ENCODE data around the gene MRPS12. TPM values are rescaled to one million over a fixed set of nuclear protein-coding genes. Genes with fewer than 3 reads are reported as not detected.

MRPS12 gene
- polyA plus RNA-seq, 2 donors, result 15.0 to 54.4 TPM

- peak overlapping the region; percentile 67 to 86 for H3K4me3 ChIP-seq (ENCODE audit: low read depth in 1 of 2, low read length in 2 of 2)
- no peaks in the 10 kb centered on the region for H3K9me3 ChIP-seq (ENCODE audit: control insufficient read depth in 2 of 2, insufficient read depth in 1 of 2, low read depth in 1 of 2, low read length in 1 of 2)
- peak overlapping the region; percentile 57 to 96 for H3K27ac ChIP-seq (ENCODE audit: low read depth in 2 of 2, low read length in 1 of 2)
- 5% methylated on average over 25 of the region's 25 CpGs for WGBS, 2 donors
- H3K27me3 ChIP-seq (ENCODE audit: control insufficient read depth in 1 of 2, insufficient read depth in 2 of 2, low read length in 2 of 2), result no peaks in the 10 kb centered on the region
- peaks cover 0 to 5% of the 10 kb centered on the region in 2 donors for H3K36me3 ChIP-seq (ENCODE audit: control insufficient read depth in 2 of 2, insufficient read depth in 2 of 2, low read length in 1 of 2)
- peaks cover 4 to 10% of the 10 kb centered on the region in 2 donors for H3K4me1 ChIP-seq (ENCODE audit: control insufficient read depth in 2 of 2, insufficient read depth in 2 of 2, low read length in 1 of 2)
Measured at GRCh38 chr19:38898788-38899446, 31.8 kb upstream of the MRPS12 start.

GRCh38 chr19:38899447-38900201, 31.1 kb upstream of the MRPS12 start, which contains the start of the genes NFKBIB and SIRT2:
Gene NFKBIB, plus strand, starts transcription at chr19:38899969. Its CDS starts 64 bp downstream, at chr19:38900033.
Gene SIRT2, minus strand, starts transcription at chr19:38899618. Its CDS starts 97 bp downstream, at chr19:38899521.
- Histone ChIP-seq H3K27me3 (ENCODE audit: control insufficient read depth in 1 of 2, insufficient read depth in 2 of 2, low read length in 2 of 2) (no peaks in the 10 kb centered on the region), H3K9me3 (ENCODE audit: control insufficient read depth in 2 of 2, insufficient read depth in 1 of 2, low read depth in 1 of 2, low read length in 1 of 2) (no peaks in the 10 kb centered on the region), H3K27ac (ENCODE audit: low read depth in 2 of 2, low read length in 1 of 2) (peak within 1 kb of the TSS; percentile 93 to 96), H3K4me3 (ENCODE audit: low read depth in 1 of 2, low read length in 2 of 2) (peak within 1 kb of the TSS; percentile 86 to 95), H3K36me3 (ENCODE audit: control insufficient read depth in 2 of 2, insufficient read depth in 2 of 2, low read length in 1 of 2) (peaks cover 0 to 5% of the 10 kb centered on the region in 2 donors), H3K4me1 (ENCODE audit: control insufficient read depth in 2 of 2, insufficient read depth in 2 of 2, low read length in 1 of 2) (peaks cover 4 to 10% of the 10 kb centered on the region in 2 donors)
- 0 to 1% methylated on average over 60 to 64 of the region's 64 CpGs for WGBS, 2 donors

- Histone ChIP-seq H3K4me1 (ENCODE audit: control insufficient read depth in 2 of 2, insufficient read depth in 2 of 2, low read length in 1 of 2) (peaks cover 6 to 10% of the 10 kb centered on the region in 2 donors), H3K4me3 (ENCODE audit: low read depth in 1 of 2, low read length in 2 of 2) (peak overlapping the region; percentile 86 to 95), H3K9me3 (ENCODE audit: control insufficient read depth in 2 of 2, insufficient read depth in 1 of 2, low read depth in 1 of 2, low read length in 1 of 2) (no peaks in the 10 kb centered on the region), H3K27me3 (ENCODE audit: control insufficient read depth in 1 of 2, insufficient read depth in 2 of 2, low read length in 2 of 2) (no peaks in the 10 kb centered on the region), H3K27ac (ENCODE audit: low read depth in 2 of 2, low read length in 1 of 2) (peak overlapping the region; percentile 93 to 94), H3K36me3 (ENCODE audit: control insufficient read depth in 2 of 2, insufficient read depth in 2 of 2, low read length in 1 of 2) (peaks cover 3 to 6% of the 10 kb centered on the region in 2 donors)
- 2 to 3% methylated on average over 8 of the region's 8 CpGs for WGBS, 2 donors
Measured at GRCh38 chr19:38900202-38900629, 30.5 kb upstream of the MRPS12 start.

- peaks cover 3 to 11% of the 10 kb centered on the region in 2 donors for H3K36me3 ChIP-seq (ENCODE audit: control insufficient read depth in 2 of 2, insufficient read depth in 2 of 2, low read length in 1 of 2)
- no peaks in the 10 kb centered on the region for H3K27me3 ChIP-seq (ENCODE audit: control insufficient read depth in 1 of 2, insufficient read depth in 2 of 2, low read length in 2 of 2)
- H3K4me3 ChIP-seq (ENCODE audit: low read depth in 1 of 2, low read length in 2 of 2), result peak overlapping the region in 1 of 2 donors; percentile 86
- H3K4me1 ChIP-seq (ENCODE audit: control insufficient read depth in 2 of 2, insufficient read depth in 2 of 2, low read length in 1 of 2), result peaks cover 8 to 10% of the 10 kb centered on the region in 2 donors
- H3K27ac ChIP-seq (ENCODE audit: low read depth in 2 of 2, low read length in 1 of 2), result no peak overlapping the region
- no peaks in the 10 kb centered on the region for H3K9me3 ChIP-seq (ENCODE audit: control insufficient read depth in 2 of 2, insufficient read depth in 1 of 2, low read depth in 1 of 2, low read length in 1 of 2)
- 20 to 23% methylated on average over 3 of the region's 3 CpGs for WGBS, 2 donors
Measured at GRCh38 chr19:38900743-38901190, 30.0 kb upstream of the MRPS12 start.

GRCh38 chr19:38901683-38902082, 29.1 kb upstream of the MRPS12 start:
- Histone ChIP-seq H3K27ac (ENCODE audit: low read depth in 2 of 2, low read length in 1 of 2) (no peak overlapping the region), H3K9me3 (ENCODE audit: control insufficient read depth in 2 of 2, insufficient read depth in 1 of 2, low read depth in 1 of 2, low read length in 1 of 2) (no peaks in the 10 kb centered on the region), H3K36me3 (ENCODE audit: control insufficient read depth in 2 of 2, insufficient read depth in 2 of 2, low read length in 1 of 2) (peaks cover 3 to 10% of the 10 kb centered on the region in 2 donors), H3K27me3 (ENCODE audit: control insufficient read depth in 1 of 2, insufficient read depth in 2 of 2, low read length in 2 of 2) (no peaks in the 10 kb centered on the region), H3K4me1 (ENCODE audit: control insufficient read depth in 2 of 2, insufficient read depth in 2 of 2, low read length in 1 of 2) (peaks cover 8 to 10% of the 10 kb centered on the region in 2 donors), H3K4me3 (ENCODE audit: low read depth in 1 of 2, low read length in 2 of 2) (no peak overlapping the region)
- 100% methylated on average over 1 of the region's 1 CpG for WGBS, 2 donors

- Histone ChIP-seq H3K4me1 (ENCODE audit: control insufficient read depth in 2 of 2, insufficient read depth in 2 of 2, low read length in 1 of 2) (peaks cover 0 to 4% of the 10 kb centered on the region in 2 donors), H3K36me3 (ENCODE audit: control insufficient read depth in 2 of 2, insufficient read depth in 2 of 2, low read length in 1 of 2) (peaks cover 3 to 30% of the 10 kb centered on the region in 2 donors), H3K27me3 (ENCODE audit: control insufficient read depth in 1 of 2, insufficient read depth in 2 of 2, low read length in 2 of 2) (no peaks in the 10 kb centered on the region), H3K27ac (ENCODE audit: low read depth in 2 of 2, low read length in 1 of 2) (no peak overlapping the region), H3K9me3 (ENCODE audit: control insufficient read depth in 2 of 2, insufficient read depth in 1 of 2, low read depth in 1 of 2, low read length in 1 of 2) (no peaks in the 10 kb centered on the region), H3K4me3 (ENCODE audit: low read depth in 1 of 2, low read length in 2 of 2) (no peak overlapping the region)
- 87 to 89% methylated on average over 35 of the region's 35 CpGs for WGBS, 2 donors
Measured at GRCh38 chr19:38904581-38905539, 25.9 kb upstream of the MRPS12 start.

GRCh38 chr19:38905620-38906019, 25.1 kb upstream of the MRPS12 start:
- H3K36me3 ChIP-seq (ENCODE audit: control insufficient read depth in 2 of 2, insufficient read depth in 2 of 2, low read length in 1 of 2), result peaks cover 3 to 32% of the 10 kb centered on the region in 2 donors
- no peak overlapping the region for H3K4me3 ChIP-seq (ENCODE audit: low read depth in 1 of 2, low read length in 2 of 2)
- H3K9me3 ChIP-seq (ENCODE audit: control insufficient read depth in 2 of 2, insufficient read depth in 1 of 2, low read depth in 1 of 2, low read length in 1 of 2), result no peaks in the 10 kb centered on the region
- 94 to 95% methylated on average over 4 of the region's 4 CpGs for WGBS, 2 donors
- H3K4me1 ChIP-seq (ENCODE audit: control insufficient read depth in 2 of 2, insufficient read depth in 2 of 2, low read length in 1 of 2), result peaks cover 0 to 4% of the 10 kb centered on the region in 2 donors
- no peaks in the 10 kb centered on the region for H3K27me3 ChIP-seq (ENCODE audit: control insufficient read depth in 1 of 2, insufficient read depth in 2 of 2, low read length in 2 of 2)
- H3K27ac ChIP-seq (ENCODE audit: low read depth in 2 of 2, low read length in 1 of 2), result no peak overlapping the region

- peaks cover 2 to 4% of the 10 kb centered on the region in 2 donors for H3K4me1 ChIP-seq (ENCODE audit: control insufficient read depth in 2 of 2, insufficient read depth in 2 of 2, low read length in 1 of 2)
- H3K27ac ChIP-seq (ENCODE audit: low read depth in 2 of 2, low read length in 1 of 2), result no peak overlapping the region
- WGBS, 2 donors, result 93 to 94% methylated on average over 29 of the region's 29 CpGs
- no peaks in the 10 kb centered on the region for H3K27me3 ChIP-seq (ENCODE audit: control insufficient read depth in 1 of 2, insufficient read depth in 2 of 2, low read length in 2 of 2)
- no peak overlapping the region for H3K4me3 ChIP-seq (ENCODE audit: low read depth in 1 of 2, low read length in 2 of 2)
- peaks cover 3 to 32% of the 10 kb centered on the region in 2 donors for H3K36me3 ChIP-seq (ENCODE audit: control insufficient read depth in 2 of 2, insufficient read depth in 2 of 2, low read length in 1 of 2)
- H3K9me3 ChIP-seq (ENCODE audit: control insufficient read depth in 2 of 2, insufficient read depth in 1 of 2, low read depth in 1 of 2, low read length in 1 of 2), result no peaks in the 10 kb centered on the region
Measured at GRCh38 chr19:38907227-38907626, 23.5 kb upstream of the MRPS12 start.

- peaks cover 3 to 32% of the 10 kb centered on the region in 2 donors for H3K36me3 ChIP-seq (ENCODE audit: control insufficient read depth in 2 of 2, insufficient read depth in 2 of 2, low read length in 1 of 2)
- H3K9me3 ChIP-seq (ENCODE audit: control insufficient read depth in 2 of 2, insufficient read depth in 1 of 2, low read depth in 1 of 2, low read length in 1 of 2), result no peaks in the 10 kb centered on the region
- 94 to 95% methylated on average over 12 of the region's 12 CpGs for WGBS, 2 donors
- H3K27ac ChIP-seq (ENCODE audit: low read depth in 2 of 2, low read length in 1 of 2), result no peak overlapping the region
- no peak overlapping the region for H3K4me3 ChIP-seq (ENCODE audit: low read depth in 1 of 2, low read length in 2 of 2)
- no peaks in the 10 kb centered on the region for H3K27me3 ChIP-seq (ENCODE audit: control insufficient read depth in 1 of 2, insufficient read depth in 2 of 2, low read length in 2 of 2)
- H3K4me1 ChIP-seq (ENCODE audit: control insufficient read depth in 2 of 2, insufficient read depth in 2 of 2, low read length in 1 of 2), result peaks cover 2 to 4% of the 10 kb centered on the region in 2 donors
Measured at GRCh38 chr19:38907670-38908069, 23.1 kb upstream of the MRPS12 start.
